GM19452 (cell line): ENCODE data around the gene FZD4.
"Not testable (repeated sequence)": the region's sequence is repeated elsewhere in the genome, so short reads cannot be mapped to it uniquely, and the experiment has no call there.

Source experiments
- ATAC-seq: cut with Tn5 transposase; IDR thresholded peaks from one replicate; pipeline ENCODE4 v1.9.1; 2021; ENCODE audit not compliant: unreplicated experiment

FZD4 gene

DNA sequence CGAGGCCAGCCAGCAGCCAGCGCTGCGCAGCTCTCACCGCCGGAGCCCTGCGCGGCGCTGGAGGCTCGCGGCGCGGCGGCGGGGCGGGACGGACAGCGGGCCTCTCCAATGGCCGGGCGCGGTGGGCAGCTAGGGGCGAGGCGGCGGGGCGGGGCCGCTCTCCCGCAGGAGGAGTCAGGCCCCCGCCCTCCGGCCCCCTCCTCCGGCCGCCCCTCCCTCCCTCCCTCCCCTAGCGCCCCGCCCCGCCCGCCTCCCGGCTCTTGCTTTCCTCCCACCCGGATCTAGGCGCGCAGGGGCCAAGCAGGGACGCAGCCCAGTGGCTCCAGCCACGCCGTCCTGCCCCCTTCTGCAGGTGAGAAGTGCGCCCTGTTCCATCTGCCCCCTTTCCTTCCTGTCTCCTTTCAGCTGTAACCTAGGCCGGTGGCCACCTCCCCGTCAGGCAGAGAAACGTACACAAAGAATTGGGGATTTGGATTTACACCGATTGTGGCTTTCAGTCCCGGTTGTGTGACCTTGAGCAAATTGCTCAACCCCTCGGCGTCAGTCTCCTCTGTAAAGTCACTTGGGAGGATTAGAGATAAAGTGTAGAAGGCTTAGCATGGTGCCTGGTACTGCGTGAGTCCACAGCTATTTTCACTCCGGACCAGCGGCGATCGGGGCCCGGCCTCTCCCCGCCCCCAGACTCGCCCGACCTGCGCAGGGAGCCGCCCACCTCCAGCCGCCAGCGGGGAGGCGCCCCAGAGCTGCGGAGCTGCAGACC lies at the start of gene FZD4:
FZD4 (minus strand) TSS at position 35 of the 760 bp plus-strand sequence. CDS start 310 bp downstream, outside the sequence.
- ATAC-seq = peak; percentile 95

DNA sequence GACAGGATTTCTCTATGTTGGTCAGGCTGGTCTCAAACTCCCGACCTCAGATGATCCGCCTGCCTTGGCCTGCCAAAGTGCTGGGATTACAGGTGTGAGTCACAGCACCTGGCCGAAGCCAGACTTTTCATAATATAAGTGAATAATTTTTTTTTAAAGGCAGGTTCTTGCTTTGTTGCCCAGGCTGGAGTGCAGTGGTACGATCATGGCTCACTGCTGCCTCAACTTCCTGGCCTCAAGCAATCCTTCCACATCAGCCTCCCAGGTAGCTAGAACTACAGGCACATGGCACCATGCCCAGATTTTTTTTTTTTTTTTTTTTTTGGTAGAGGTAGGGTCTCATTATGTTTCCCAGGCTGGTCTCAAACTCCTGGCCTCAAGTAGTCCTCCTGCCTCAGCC lies 49.1 kb upstream of the FZD4 start:
- not testable (repeated sequence) for ATAC-seq

DNA sequence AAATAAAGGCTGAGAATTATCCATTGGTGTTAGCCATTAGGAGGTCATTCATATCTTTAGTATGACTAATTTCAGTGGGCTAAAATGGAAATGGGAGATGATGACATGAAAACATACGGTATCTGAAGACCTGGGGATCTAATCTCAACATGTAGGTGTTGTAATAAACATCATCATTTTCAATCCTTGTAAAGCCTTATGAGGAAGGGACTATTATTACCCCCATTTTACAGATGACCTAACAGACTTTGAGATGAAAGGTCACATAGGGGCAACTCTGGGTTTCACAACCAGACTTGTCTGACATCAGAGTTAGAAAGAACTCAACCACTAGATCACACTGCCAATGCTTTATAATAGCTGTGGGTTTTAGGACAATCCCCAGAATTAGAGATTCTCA lies 47.7 kb upstream of the FZD4 start:
- ATAC-seq = no peak

DNA sequence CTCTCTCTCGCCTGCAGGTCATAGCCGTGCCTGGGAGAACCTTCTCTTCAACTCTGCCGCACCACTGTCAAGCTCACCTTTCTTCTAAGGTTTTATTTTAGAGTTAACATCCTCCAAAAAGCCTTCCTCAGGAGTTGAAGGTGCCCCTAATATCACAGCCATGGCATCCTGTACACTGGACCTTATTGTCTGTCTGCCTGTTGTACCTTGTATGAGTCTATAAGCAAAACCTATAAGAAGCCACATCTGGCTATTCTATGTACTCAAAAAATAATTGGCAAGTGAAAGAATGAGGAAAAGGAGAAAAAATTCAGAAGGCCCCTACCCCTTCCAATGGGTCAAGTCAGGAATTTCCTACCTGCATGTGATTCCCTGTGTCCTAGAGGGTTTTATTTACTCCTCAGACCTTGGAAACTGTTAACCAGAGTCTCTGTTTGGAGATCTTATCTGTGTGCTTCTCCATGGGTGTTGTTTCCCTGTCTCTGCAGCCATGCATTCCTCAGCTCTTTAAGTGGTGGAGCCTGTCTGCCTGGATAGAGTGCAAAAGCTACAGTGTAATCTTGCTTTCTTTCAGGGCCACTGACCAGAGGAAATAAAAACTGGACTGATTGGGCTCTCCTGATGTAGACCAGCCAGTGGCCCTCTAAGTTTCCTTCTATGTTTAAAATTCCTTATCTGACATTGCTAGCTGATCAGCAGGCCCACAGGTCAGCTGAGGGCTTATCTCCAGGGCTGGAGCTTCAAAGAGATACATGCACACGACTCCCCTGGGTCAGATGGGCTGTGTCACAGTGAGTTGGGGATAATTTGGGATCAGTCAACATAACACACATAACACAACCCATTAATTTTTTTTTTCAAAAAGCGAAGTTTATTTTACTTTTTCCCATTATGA lies 44.9 kb upstream of the FZD4 start:
- no peak for ATAC-seq

DNA sequence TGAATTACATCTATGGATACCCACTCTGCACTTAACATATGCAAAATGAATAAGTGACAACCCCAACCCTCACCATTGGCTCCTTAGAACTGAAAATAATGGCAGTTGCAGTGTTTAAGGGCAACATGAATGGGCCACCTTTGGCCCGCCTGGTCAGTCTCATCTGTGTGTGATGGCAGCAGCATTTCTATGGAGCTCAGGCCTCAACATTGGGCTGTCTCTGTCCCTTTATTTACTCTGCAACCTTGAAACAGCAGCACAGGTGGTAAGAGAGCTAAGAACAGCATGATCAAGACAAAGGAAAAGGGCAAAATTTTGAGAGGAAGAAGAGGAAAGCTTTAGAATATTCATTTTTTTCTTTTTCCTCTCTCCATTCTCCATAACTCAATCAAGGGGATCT lies 44.2 kb upstream of the FZD4 start:
- ATAC-seq = no peak

DNA sequence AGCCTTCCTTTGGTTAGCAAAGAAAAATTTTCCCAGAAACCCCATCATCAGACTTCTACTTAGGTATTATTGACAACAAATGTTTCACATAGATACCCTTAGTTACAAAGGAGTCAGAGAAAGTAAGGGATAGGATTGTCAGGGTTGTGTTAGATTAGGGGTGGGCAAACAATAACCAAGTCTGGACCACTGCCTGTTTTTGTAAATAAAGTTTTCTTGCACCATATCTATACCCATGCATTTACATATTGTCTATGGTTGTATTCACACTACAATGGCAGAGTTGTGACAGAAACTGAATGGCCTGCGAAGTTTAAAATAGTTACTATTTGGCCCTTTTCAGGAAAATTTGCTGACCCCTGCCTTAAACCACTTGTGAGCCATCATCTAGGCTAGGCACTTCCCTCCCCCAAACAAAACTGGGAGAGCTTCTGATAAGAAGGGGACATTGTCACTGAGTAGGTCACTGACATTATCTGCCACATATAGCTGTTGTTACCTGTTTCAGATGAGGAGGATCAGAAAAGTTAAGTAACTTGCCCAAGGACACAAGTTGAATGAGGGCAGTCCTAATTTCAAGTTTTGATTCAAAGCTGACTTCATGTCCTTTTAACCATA lies 41.9 kb upstream of the FZD4 start:
- no peak for ATAC-seq

DNA sequence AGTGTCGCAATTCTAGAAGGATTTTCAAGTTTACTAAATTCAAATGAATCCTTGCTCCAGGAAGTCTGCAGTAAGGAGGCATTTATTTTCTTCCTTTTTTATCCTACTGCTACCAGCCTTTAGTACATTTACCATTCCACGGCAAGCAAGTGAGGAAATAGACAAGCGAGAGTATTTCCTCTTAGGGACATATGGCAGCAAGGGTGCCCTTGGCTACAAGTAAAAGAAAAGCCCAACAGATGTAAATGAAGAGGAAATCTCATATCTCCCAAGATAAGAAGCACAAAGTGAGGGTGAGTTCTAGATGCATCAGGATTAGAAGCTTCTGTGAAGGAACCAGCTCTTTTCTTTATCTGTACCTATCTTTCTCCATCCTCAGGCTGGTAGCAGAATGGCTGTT lies 37.8 kb upstream of the FZD4 start:
- ATAC-seq = no peak

DNA sequence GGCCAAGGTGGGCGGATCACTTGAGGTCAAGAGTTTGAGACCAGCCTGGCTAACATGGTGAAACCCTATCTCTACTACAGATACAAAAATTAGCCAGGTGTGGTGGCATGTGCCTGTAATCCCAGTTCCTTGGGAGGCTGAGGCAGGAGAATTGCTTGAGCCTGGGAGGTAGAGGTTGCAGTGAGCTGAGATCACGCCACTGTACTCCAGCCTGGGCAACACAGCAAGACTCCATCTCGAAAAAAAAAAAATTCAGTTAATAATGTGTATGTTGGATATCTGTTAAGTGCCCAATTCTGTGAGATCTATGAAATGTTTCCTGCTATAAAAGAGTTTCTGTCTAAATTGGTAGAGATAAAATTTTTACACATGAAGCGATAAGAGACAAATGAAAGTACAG lies 37.1 kb upstream of the FZD4 start:
- not testable (repeated sequence) for ATAC-seq

DNA sequence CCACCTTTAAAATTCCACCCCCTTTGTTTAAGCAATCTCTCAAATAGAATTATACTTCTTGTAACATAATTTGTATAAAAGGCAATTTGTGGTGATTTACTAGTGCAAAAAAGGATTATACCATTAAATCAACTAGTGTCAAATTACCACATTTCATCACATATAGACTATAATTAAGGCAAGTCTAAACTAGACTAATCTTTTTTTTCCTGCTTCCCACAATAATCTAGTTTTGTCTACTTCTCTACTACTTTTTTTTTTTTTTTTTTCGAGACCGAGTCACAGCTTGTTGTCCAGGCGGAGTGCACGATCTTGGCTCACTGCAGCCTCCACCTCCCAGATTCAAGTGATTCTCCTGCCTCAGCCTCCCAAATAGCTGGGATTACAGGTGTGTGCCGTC lies 36.1 kb upstream of the FZD4 start:
- ATAC-seq = no peak

DNA sequence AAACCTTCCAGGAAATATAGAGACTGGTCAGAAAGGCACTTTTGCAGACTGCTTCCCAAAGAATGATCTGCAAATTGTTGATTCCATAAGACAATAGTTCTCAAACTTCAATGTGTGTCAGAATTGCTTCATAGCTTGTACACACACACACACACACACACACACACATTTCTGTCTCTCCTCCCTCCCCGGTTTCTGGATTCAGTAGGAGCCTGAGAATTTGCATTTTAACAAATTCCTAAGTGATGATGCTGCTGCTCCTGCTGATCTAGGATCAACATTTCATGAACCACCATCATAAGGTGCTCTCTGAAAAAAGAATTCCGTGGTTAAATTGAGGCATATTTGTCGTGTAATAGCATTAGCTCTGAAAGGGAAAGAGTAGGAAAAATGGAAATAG lies 35.3 kb upstream of the FZD4 start:
- no peak for ATAC-seq

DNA sequence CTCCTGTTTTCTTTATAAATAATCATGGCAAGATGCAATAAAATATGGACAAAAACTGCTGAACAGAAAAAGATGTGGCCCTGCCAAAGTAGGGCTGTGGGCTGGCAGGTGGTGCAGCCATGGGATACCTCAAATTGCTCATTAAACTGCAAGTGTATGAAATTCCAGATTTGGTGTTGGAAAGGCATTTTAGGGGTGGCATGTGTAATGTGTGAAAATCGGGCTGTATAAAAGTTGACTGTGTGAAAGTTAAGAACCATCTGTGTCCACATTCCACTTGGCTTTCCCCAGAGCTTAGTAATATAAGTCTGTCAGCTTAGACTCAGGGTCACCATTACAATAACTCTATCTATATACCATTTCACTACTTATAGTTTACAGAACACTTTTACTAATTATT lies 34.8 kb upstream of the FZD4 start:
- ATAC-seq = no peak

DNA sequence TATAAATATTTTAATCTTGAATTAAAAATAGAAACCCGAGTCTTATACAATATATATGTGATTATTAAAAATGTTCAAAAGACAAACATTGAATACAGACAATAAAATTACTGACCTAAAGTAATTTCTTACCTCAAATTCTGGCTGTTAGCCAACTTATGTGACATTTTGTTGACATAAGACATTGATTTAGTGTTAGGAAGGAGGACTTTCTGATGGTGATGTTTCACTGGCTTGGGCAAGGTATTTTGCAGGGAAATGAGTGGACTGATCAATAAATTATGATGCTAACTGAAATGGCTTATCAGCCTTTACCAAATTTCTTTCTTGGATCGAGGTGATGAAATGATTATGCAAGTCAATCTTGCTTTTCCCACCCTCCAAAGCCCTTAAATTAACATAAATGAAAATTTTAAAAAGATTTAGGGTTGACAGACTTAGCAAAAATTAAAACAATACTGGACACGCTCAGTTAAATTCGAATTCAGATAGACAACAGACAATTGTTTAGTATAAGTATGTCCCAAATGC lies 33.2 kb upstream of the FZD4 start:
- no peak for ATAC-seq

DNA sequence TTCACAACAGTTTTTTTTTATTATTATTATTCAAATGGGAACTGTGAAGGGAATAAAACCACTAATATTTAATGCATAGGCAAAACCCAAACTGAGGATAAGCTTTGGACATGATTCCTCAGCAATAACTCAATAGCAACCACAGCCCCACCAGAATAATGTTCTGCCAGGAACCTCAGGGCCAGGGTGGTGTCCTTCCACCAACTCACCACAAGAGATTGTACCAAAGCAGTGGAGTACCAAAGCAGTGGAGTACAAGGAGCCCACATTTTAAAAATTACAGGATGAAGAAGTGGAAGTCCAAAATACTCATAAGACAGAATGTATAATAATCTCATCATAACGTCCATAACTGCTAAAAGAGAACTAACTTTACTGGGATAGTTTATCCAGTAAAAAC lies 32.5 kb upstream of the FZD4 start:
- ATAC-seq = no peak

DNA sequence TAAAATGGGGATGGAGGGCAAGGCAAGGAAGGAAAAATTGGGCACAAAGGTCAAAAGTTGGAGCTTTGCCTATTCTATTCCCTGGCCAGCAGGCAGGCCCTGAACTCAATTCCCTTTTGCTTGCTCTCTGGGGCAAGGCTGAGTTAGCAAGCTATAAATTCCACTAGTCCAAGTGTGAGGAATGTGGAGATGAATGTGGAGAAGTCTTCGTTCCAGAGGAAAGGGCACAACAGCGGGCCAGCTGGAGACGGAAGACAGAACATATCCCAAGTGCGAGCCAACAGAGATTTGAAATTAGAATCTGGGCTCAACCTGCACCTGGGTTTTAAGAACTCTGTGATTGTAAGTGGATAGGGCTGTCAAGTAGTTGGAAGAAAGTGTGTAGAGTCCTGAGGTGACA lies 29.5 kb upstream of the FZD4 start:
- ATAC-seq = no peak

DNA sequence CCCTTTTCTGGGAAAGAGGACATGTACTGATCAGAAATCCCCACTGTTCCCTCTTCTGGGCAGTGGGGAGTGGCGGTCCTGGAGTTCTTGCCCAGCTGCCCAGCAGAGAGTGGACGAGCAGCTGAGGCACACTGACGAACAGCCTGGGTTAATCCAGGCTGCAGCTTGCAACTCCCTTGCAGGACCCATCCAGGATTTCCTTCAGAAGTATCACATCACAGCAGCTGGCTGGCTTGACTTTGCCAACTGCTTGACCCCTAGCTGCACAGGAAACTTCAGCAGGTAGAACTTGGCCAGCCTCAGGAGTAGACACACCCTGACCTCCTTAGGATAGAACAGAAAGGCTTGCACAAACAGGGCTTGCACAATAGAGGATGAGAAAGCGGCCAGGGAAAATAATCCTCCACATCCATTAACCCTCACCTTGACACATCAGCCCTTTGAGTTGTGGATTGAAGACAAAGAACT lies 27.9 kb upstream of the FZD4 start:
- no peak for ATAC-seq

DNA sequence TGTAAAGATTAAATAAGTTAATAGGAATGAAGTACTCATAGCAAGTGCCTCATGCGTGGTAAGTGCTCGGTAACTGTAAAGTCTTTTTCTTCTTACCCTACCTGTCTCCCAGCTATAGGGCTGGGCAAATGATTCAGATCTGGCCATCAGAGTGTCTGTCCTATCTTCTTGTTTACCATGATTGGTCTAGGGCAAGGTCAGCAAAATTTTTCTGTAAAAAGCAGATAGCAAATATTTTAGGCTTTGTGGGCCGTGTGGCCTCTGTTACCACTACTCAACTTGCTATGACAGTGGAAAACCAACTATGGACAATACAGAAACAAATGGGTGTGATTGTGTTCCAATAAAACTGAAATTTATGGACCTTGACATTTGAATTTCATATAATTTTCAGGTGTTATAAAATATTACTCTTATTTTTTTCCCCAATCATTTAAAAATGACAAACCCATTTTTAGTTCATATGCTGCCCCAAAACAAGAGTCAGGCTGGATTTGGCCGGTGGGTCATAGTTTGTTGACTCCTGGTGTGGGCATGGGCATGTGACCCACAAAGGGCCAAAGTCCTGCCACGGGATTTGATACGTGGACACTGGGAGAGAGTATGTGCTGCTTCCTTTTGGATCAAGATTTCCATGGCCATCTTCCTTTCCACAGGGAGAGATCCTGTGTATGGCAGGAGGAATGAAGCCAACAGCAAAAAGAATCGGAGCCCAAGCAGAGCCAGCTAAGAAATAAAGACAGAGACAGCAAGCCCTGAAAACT lies 26.8 kb upstream of the FZD4 start:
- no peak for ATAC-seq

DNA sequence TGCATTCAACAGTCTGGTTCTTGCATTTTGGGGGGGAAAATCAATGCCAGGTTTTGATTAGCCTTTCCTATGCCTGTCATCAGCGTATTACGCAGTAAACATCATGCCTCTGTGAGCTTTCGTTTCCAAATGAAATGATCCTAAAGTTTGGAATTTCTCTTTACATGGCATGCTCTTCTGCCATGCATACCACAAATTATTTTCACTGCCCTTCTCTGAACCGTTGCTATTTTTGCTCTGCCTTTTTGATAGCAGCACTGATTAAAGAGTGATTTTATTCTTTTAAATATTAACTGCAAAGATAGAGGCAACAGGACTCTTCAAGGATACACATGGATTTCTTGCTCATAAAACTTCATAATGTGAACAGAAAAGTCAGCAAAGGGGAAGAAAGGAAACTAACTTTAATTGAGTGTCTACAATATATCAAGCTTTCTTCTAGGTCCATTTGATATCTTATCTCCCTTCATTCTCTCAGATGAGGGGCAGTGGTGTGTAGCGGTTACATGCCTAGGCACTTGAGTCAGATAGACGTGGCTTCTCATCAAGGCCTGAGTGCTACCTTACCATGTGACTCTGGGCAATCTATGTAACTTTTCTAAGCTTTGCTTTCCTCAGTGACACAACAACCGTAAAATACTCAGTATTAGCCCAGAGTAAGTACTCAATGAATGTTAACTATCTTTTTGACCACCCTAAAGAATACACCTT lies 25.0 kb upstream of the FZD4 start:
- no peak for ATAC-seq

DNA sequence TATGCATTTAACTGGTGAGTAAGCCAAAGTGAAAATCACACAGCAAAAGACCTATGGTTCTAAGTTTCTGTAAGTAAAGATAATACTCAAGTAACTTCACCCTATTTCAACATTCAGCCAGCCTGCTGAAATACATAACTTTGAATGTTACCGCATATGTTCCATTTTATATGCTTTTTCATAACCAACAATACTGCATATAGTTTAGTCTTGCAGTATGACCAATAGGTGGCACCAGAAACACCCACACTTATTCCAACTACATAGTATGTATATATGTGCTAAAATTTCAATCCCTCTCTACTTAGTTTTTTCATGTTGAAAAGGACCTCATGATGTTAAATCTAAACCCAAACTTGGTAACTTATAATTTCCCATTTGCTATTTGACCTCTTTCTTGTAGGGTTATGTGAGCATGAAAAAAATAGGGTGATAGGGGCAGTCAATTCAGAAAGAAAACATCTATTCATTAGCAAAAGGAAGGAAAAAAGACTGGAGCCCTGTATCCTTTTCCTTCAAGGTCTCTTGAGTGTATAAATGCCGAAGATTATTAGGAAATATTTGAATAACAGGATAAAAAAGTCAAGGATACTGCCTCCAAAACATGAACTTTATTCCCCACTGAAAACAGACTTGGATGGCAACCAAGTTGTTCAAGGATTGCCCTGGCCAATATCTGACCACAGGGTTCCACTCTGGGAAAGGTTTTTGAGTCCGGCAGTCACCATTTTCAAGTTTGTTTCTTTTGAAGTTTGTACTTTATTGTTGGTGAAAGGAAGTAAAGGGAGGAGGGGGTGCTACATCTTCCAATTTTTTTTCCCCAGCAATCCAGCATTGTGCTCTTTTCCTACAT lies 23.8 kb upstream of the FZD4 start:
- no peak for ATAC-seq

DNA sequence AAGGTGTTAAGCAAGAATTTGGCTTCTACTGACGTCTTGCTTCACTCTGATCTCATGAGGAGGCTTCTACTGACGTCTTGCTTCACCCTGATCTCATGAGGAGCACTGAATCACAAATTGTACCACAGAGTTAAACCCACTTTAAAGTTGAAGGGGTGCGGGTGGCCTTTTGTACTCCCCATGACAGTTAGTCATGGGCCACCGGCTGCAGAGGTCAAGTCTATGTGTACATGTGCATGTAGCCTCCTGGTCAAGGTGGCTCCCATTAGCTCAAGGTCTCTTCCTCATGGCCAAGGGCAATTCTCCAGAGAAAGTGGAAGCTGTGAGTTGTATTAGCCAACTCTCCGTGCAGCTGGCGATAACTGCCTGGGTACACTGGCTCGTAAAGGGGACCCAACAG lies 23.1 kb upstream of the FZD4 start:
- no peak for ATAC-seq
